CD4-positive, alpha-beta T cell treated with Interferon gamma for 1 hour (primary cell): ENCODE data around the gene ZNF467.
A peak's percentile ranks its signal among the peaks of the same experiment; 100 is the strongest.

ENCODE experiments used
- DNase-seq: peaks from one replicate; pipeline ENCODE4 v3.0.0-alpha.2; 2020

ZNF467 gene

DNA sequence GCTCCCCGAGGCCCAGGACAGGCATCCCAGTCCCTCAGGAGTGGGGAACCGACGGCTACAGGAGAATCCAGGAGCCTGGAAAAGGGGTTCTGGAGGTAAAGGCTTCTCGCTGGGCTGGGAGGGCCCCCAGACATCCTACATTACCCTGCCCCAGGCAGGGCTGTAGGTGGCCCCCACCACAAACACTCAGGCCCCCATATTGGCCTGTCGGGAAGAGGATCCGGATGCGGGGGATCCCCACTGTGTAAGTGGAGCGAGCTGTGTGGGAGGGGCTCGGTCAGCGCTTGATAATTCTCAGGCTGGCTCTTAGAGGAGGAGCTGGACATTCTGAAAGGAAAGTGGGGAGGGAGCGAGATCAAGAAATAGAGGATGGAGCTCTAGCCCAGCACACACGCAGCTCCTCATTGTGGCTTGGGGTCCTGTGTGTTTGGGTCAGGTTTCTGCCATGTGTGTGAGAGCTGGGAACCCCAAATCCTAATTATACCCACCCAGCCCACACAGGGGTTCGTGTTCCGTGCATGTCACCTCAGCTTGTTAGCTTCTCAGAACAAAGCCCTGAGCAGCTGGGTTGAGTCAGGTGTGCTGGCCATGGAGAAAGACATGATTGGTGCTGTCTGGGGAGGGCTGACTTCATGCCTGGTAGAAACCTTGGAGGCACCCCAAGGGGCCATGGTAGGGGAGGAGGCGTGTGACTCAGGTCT is 49.4 kb downstream of the ZNF467 start:
- DNase-seq = no peak

DNA sequence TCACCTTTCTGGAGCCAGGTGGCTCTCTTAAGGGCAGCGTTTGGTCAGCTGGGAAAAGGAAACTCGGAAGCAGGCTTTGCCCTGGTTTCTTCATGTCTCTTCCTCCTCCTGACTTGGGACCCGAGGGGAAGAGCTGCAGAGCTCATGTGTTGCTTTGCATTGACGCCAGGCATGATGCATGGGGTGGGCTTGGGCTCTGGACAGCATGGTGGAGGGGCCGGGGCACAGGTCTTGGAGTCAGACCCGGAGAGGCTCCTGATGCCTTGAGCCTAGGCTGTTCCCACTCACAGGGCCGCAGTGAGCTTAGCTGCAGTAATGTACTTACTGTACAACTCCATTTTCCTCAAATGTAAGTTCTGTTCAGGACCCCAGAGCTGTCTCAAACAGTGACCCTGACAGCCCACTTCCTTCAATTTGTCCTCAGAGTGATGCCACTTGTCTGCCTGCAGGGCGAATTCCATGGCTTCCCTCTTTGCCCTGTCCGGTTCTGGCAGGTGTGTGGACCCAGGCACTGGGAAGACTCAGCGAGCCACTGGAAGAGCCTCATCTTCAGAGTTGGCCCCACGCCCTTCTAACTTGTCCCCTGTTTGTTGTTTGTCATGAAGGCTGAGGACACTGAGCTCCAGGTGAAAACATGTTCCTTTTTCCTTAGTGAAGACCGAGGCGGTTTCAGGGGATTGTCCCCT is 50.2 kb downstream of the ZNF467 start:
- DNase-seq = no peak

- no peak for DNase-seq
These were observed 50.9 kb downstream of the ZNF467 start for GRCh38 chr7:149722356-149722957.

- DNase-seq = no peak
These were observed 52.2 kb downstream of the ZNF467 start for GRCh38 chr7:149721084-149721601.

GRCh38 chr7:149720372-149721083 is 52.9 kb downstream of the ZNF467 start:
- DNase-seq = no peak

DNA sequence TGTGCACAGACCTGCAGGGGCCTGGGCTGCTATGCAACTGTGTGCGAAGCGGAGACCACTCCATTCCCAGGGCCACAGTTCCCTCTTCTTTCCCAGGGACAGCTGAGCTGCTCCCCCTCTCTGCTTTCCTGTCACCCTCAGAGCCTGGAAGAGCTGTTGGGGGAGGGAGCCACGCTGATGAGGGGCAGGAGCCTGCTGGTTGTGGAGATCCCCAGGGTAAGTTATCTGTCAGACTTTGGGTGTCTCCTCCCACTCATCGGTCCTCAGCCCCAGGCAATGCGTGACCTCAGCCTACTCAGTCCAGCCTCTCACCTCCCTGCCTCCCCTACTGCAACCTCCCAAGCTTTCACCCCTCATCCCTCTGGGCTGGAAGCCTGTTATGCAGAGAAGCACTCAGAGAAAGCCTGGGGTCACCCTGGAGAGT is 53.5 kb downstream of the ZNF467 start:
- DNase-seq = no peak

GRCh38 chr7:149719050-149719899 is 54.1 kb downstream of the ZNF467 start:
- DNase-seq = no peak

- DNase-seq = no peak
These were observed 54.7 kb downstream of the ZNF467 start for GRCh38 chr7:149718730-149719049.

GRCh38 chr7:149717481-149717880 is 55.9 kb downstream of the ZNF467 start:
- DNase-seq = no peak

DNA sequence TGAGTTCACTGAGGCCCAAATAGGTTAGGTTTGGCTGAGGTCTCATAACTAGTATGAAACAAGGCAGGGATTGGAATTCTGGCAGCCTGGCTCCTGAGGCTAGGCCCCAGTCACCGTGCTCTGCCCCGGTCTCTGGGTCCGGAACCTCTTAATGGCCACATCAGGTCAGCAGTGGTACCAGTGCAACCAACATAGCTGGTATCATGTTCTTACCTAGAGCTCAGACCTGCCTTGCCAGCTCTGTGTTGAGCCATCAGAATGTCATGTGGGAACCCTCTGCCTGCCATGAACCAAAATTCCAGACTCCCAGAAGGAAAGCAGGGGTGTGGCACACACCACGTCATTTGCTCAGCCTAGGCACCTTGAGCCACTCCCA is 56.5 kb downstream of the ZNF467 start:
- DNase-seq = no peak

GRCh38 chr7:149716007-149716931 is 57.1 kb downstream of the ZNF467 start:
- no peak for DNase-seq

- no peak for DNase-seq
These were observed 57.9 kb downstream of the ZNF467 start for GRCh38 chr7:149715476-149715875.

GRCh38 chr7:149714910-149715471 is 58.4 kb downstream of the ZNF467 start:
- DNase-seq = peak; percentile 42
